ENCODE measurements around the gene INVS.

DNA sequence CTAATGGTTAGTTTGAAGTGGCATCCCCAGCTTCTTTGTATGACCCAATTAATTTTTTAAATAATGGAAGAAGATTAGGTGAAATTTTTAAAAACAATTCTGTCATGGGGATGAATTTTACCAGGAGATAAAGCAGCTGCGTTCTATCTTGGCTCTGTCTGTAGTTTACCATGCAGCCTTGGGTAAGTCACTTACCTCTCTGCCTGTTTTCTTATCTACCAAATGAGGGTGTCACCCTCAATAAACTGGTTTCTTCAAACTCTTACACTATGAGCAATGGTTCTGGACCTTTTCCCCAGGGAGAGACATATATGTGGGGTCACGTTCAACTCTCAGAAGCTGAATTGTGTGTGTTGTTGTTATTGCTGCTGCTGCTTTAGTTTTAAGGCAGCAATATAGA is 182.0 kb downstream of the INVS start:
- TF ChIP-seq, protein P1, sequence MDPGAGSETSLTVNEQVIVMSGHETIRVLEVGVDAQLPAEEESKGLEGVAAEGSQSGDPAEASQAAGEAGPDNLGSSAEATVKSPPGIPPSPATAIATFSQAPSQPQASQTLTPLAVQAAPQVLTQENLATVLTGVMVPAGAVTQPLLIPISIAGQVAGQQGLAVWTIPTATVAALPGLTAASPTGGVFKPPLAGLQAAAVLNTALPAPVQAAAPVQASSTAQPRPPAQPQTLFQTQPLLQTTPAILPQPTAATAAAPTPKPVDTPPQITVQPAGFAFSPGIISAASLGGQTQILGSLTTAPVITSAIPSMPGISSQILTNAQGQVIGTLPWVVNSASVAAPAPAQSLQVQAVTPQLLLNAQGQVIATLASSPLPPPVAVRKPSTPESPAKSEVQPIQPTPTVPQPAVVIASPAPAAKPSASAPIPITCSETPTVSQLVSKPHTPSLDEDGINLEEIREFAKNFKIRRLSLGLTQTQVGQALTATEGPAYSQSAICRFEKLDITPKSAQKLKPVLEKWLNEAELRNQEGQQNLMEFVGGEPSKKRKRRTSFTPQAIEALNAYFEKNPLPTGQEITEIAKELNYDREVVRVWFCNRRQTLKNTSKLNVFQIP (CRISPR knock-in tag; IDR thresholded peaks at IDR 0.05; ENCODE audit: borderline replicate concordance, low read depth): no peak
- TF ChIP-seq GLIS3 (CRISPR knock-in tag; IDR thresholded peaks at IDR 0.05) (no peak), BACH2 (CRISPR knock-in tag; IDR thresholded peaks at IDR 0.05; ENCODE audit: borderline replicate concordance) (no peak), RARB (CRISPR knock-in tag; IDR thresholded peaks at IDR 0.05) (no peak)

Measured in SK-N-SH treated with all-trans-retinoic acid at 6 μM for 48 hours (cell line).